Testis (tissue), 2 donors: ENCODE results near the gene ZP4.

Experiments
- POLR2A ChIP-seq: fragments of 450-650 bp; IDR thresholded peaks from one replicate; pipeline ENCODE4 v1.6.1; 2017; ENCODE audit warnings: antibody characterized with exemption, mild to moderate bottlenecking, moderate library complexity
- TF ChIP-seq, protein P1 (sequence below), 3 experiments: fragments of 450-650 bp in 2 of 3; fragments of 200-600 bp in 1 of 3; sonication (generic) in 1 of 3; IDR thresholded peaks; one replicate each; pipeline ENCODE4 v1.5.1; 2016 to 2019; ENCODE audit warnings: antibody characterized with exemption in 3 of 3, mild to moderate bottlenecking in 2 of 3, moderate library complexity in 1 of 3

DNA sequence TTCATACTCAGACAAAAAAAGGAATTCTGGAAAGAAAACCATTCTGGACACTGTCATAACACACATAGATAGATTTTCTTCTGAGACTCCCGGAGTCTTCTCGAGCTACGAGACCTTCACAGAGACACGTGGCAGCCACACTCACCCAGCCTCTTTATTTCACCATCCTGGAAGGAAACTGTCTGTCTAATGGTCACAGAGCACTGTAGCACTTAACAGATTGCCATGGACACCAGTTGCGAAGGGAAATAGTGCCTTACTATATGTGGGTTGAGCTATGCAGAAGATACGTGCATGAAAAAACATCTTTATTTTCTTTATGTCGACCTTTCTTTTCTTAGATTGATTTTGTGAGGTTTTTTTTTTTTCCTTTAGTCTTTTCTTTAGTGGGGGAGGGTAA lies 57.9 kb downstream of the ZP4 start:
- TF ChIP-seq POLR2A = no peak
- TF ChIP-seq, protein P1, sequence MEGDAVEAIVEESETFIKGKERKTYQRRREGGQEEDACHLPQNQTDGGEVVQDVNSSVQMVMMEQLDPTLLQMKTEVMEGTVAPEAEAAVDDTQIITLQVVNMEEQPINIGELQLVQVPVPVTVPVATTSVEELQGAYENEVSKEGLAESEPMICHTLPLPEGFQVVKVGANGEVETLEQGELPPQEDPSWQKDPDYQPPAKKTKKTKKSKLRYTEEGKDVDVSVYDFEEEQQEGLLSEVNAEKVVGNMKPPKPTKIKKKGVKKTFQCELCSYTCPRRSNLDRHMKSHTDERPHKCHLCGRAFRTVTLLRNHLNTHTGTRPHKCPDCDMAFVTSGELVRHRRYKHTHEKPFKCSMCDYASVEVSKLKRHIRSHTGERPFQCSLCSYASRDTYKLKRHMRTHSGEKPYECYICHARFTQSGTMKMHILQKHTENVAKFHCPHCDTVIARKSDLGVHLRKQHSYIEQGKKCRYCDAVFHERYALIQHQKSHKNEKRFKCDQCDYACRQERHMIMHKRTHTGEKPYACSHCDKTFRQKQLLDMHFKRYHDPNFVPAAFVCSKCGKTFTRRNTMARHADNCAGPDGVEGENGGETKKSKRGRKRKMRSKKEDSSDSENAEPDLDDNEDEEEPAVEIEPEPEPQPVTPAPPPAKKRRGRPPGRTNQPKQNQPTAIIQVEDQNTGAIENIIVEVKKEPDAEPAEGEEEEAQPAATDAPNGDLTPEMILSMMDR (IDR thresholded peaks at IDR 0.05) = no peak
